ENCODE measurements around the gene CYYR1. TPM values are rescaled to one million over a fixed set of nuclear protein-coding genes. Genes with fewer than 3 reads are reported as not detected.

CYYR1 gene
- total RNA-seq, 2 donors from 2014 or later = 4.3 to 5.2 TPM

GRCh38 chr21:26422138-26422537, 150.9 kb downstream of the CYYR1 start:
- no peaks in the 10 kb centered on the region for H3K27me3 ChIP-seq
- WGBS, 2 donors = 70 to 78% methylated on average over 3 of the region's 3 CpGs
- H3K27ac ChIP-seq = no peak overlapping the region
- intact Hi-C loops (cut with DNase I) = no loop called here
- no peak for ATAC-seq
- H3K4me3 ChIP-seq = no peak overlapping the region
- TF ChIP-seq POLR2A (IDR thresholded peaks at IDR 0.05) = no peak
- TF ChIP-seq, protein P1, sequence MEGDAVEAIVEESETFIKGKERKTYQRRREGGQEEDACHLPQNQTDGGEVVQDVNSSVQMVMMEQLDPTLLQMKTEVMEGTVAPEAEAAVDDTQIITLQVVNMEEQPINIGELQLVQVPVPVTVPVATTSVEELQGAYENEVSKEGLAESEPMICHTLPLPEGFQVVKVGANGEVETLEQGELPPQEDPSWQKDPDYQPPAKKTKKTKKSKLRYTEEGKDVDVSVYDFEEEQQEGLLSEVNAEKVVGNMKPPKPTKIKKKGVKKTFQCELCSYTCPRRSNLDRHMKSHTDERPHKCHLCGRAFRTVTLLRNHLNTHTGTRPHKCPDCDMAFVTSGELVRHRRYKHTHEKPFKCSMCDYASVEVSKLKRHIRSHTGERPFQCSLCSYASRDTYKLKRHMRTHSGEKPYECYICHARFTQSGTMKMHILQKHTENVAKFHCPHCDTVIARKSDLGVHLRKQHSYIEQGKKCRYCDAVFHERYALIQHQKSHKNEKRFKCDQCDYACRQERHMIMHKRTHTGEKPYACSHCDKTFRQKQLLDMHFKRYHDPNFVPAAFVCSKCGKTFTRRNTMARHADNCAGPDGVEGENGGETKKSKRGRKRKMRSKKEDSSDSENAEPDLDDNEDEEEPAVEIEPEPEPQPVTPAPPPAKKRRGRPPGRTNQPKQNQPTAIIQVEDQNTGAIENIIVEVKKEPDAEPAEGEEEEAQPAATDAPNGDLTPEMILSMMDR (IDR thresholded peaks at IDR 0.05) = no peak
- no peak for DNase-seq
- H3K9me3 ChIP-seq = no peaks in the 10 kb centered on the region
- H3K4me1 ChIP-seq = no peaks in the 10 kb centered on the region
- H3K36me3 ChIP-seq (replicated peaks in 1 of 2; ENCODE audit: insufficient read depth in 1 of 2, low read depth in 2 of 2) = no peaks in the 10 kb centered on the region

DNA sequence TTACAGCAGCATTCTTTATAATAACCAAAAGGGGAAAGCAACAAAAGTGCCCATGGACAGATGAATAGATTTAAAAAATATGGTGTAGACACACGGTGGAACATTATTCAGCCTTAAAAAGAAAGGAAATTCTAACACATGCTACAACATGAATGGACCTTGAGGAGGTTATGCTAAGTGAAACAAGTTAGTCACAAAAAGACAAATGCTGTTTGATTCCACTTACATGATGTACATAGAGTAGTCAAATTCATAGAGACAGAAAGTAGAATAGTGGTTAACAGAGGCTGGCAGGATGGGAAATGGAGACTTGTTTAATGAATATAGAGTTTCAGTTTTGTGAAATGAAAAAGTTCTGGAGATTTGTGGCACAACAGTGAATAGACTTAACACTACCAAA, 151.4 kb downstream of the CYYR1 start:
- Histone ChIP-seq H3K9me3 (no peaks in the 10 kb centered on the region), H3K36me3 (replicated peaks in 1 of 2; ENCODE audit: insufficient read depth in 1 of 2, low read depth in 2 of 2) (no peaks in the 10 kb centered on the region), H3K4me3 (no peak overlapping the region), H3K27ac (no peak overlapping the region), H3K27me3 (no peaks in the 10 kb centered on the region), H3K4me1 (no peaks in the 10 kb centered on the region)
- no peak for TF ChIP-seq POLR2A (IDR thresholded peaks at IDR 0.05)
- TF ChIP-seq, protein P1 (IDR thresholded peaks at IDR 0.05) = no peak
- DNase-seq = no peak
- intact Hi-C loops (cut with DNase I) = no loop called here
- no peak for ATAC-seq
- WGBS, 2 donors = 68 to 72% methylated on average over 1 of the region's 1 CpG
